Measurements from ENCODE around the gene ZNF556. TPM values are rescaled to one million over a fixed set of nuclear protein-coding genes. Genes with fewer than 3 reads are reported as not detected.

The ZNF556 gene
- polyA plus RNA-seq, 2 of the 4 experiments (the other 2 are of a cell fraction) = not detected

- FAIRE-seq (no peak), DNase-seq (ENCODE audit: low read depth in 1 of 2, low spot score in 1 of 2) (no peak), ATAC-seq (no peak)
- no peak overlapping the region for H3K27ac ChIP-seq
- H3K4me1 ChIP-seq = no peaks in the 10 kb centered on the region
- no peak overlapping the region for H3K4me3 ChIP-seq
- CTCF ChIA-PET = no interaction called here
- TF ChIP-seq CBX8 (IDR thresholded peaks at IDR 0.05) (no peak), RFX5 (IDR thresholded peaks at IDR 0.05) (no peak), KDM1A (IDR thresholded peaks at IDR 0.05; ENCODE audit: low read depth) (no peak), RNF2 (IDR thresholded peaks at IDR 0.05; ENCODE audit: borderline replicate concordance, low read depth) (no peak), SMC3 (IDR thresholded peaks at IDR 0.05) (no peak), ZC3H11A (IDR thresholded peaks at IDR 0.05) (no peak), PBX3 (IDR thresholded peaks at IDR 0.05) (no peak), EHF (CRISPR knock-in tag; IDR thresholded peaks at IDR 0.05) (no peak), EP300 (IDR thresholded peaks at IDR 0.05) (no peak), ESRRA (IDR thresholded peaks at IDR 0.05; ENCODE audit: borderline replicate concordance, low read length) (no peak)
- no peak overlapping the region for H3K4me2 ChIP-seq
- peaks cover 16% of the 10 kb centered on the region; the same call in 1 of the 3 replicates for H3K9me3 ChIP-seq
- POLR2A ChIA-PET = no interaction called here
- 46% methylated on average over 2 of the region's 2 CpGs for WGBS (ENCODE audit: missing lambda C conversion rate)
Measured at GRCh38 chr19:2827022-2827421, 40.1 kb upstream of the ZNF556 start.

- Histone ChIP-seq H3K4me1 (no peaks in the 10 kb centered on the region), H3K4me2 (no peak overlapping the region), H3K9me3 (peaks cover 21% of the 10 kb centered on the region; the same call in 1 of the 3 replicates), H3K4me3 (no peak overlapping the region), H3K27ac (no peak overlapping the region)
- WGBS (ENCODE audit: missing lambda C conversion rate) = 54% methylated on average over 11 of the region's 13 CpGs
- DNase-seq (ENCODE audit: low read depth in 1 of 2, low spot score in 1 of 2) = no peak
- no peak for FAIRE-seq
- CTCF ChIA-PET = interaction anchor here (0.7 kb wide), 1 partner anchor 318 kb away, joined by 3 read pairs; no protein-coding TSS in a partner anchor
- POLR2A ChIA-PET = no interaction called here
- ATAC-seq = no peak
- TF ChIP-seq TFCP2L1 (CRISPR knock-in tag; IDR thresholded peaks at IDR 0.05) (no peak), HEYL (CRISPR knock-in tag; IDR thresholded peaks at IDR 0.05) (no peak), HOXB13 (CRISPR knock-in tag; IDR thresholded peaks at IDR 0.05; ENCODE audit: low read depth) (no peak), HOXB5 (CRISPR knock-in tag; IDR thresholded peaks at IDR 0.05) (no peak), CEBPB (IDR thresholded peaks at IDR 0.05) (no peak), REST (IDR thresholded peaks at IDR 0.05) (no peak), NPAS2 (CRISPR knock-in tag; IDR thresholded peaks at IDR 0.05; ENCODE audit: borderline replicate concordance) (no peak), CHD4 (IDR thresholded peaks at IDR 0.05; ENCODE audit: borderline replicate concordance) (no peak), POLR2AphosphoS2 (conservative IDR thresholded peaks at IDR 0.05; ENCODE audit: low read length) (no peak), FOXS1 (CRISPR knock-in tag; IDR thresholded peaks at IDR 0.05) (no peak), POLR2A (IDR thresholded peaks at IDR 0.05; ENCODE audit: low read length) (no peak), RNF2 (IDR thresholded peaks at IDR 0.05; ENCODE audit: borderline replicate concordance, low read depth) (no peak), ATOH8 (CRISPR knock-in tag; IDR thresholded peaks at IDR 0.05; ENCODE audit: low read depth) (no peak), BHLHE40 (IDR thresholded peaks at IDR 0.05; ENCODE audit: low read depth, low read length) (no peak), FOSB (CRISPR knock-in tag; IDR thresholded peaks at IDR 0.05) (no peak), HOXA7 (CRISPR knock-in tag; IDR thresholded peaks at IDR 0.05) (no peak), HES2 (IDR thresholded peaks at IDR 0.05) (no peak)
Measured at GRCh38 chr19:2827840-2828489, 39.2 kb upstream of the ZNF556 start.

Measured in A549 (cell line).